GM10847 (cell line): ENCODE measurements around the gene SLC38A10.

Experiments used
- POLR2A ChIP-seq: IDR thresholded peaks from 2 replicates; pipeline ENCODE4 v1.6.1; 2011; ENCODE audit not compliant: insufficient read length; ENCODE audit errors: extremely low read depth

Gene SLC38A10

GRCh38 chr17:81280571-81280970, 14.5 kb downstream of the SLC38A10 start:
- TF ChIP-seq POLR2A = no peak

GRCh38 chr17:81279278-81280275, 15.5 kb downstream of the SLC38A10 start:
- TF ChIP-seq POLR2A = no peak

- TF ChIP-seq POLR2A = no peak
These were observed 16.3 kb downstream of the SLC38A10 start for GRCh38 chr17:81278831-81279230.

- no peak for TF ChIP-seq POLR2A
These were observed 17.0 kb downstream of the SLC38A10 start for GRCh38 chr17:81277946-81278693.

GRCh38 chr17:81277421-81277820, 17.7 kb downstream of the SLC38A10 start:
- TF ChIP-seq POLR2A = no peak

GRCh38 chr17:81276781-81277180, 18.3 kb downstream of the SLC38A10 start:
- TF ChIP-seq POLR2A = no peak

GRCh38 chr17:81274471-81274855, 20.6 kb downstream of the SLC38A10 start:
- TF ChIP-seq POLR2A = no peak

GRCh38 chr17:81273698-81274470, 21.2 kb downstream of the SLC38A10 start:
- TF ChIP-seq POLR2A = no peak

GRCh38 chr17:81272616-81273015, 22.5 kb downstream of the SLC38A10 start:
- no peak for TF ChIP-seq POLR2A

- TF ChIP-seq POLR2A = no peak
These were observed 23.9 kb downstream of the SLC38A10 start for GRCh38 chr17:81271226-81271625.

- no peak for TF ChIP-seq POLR2A
These were observed 24.8 kb downstream of the SLC38A10 start for GRCh38 chr17:81270279-81270678.

- no peak for TF ChIP-seq POLR2A
These were observed 27.6 kb downstream of the SLC38A10 start for GRCh38 chr17:81267390-81268067.

- no peak for TF ChIP-seq POLR2A
These were observed 29.5 kb downstream of the SLC38A10 start for GRCh38 chr17:81265576-81265975.

GRCh38 chr17:81264640-81265039, 30.5 kb downstream of the SLC38A10 start:
- no peak for TF ChIP-seq POLR2A

- no peak for TF ChIP-seq POLR2A
These were observed 31.5 kb downstream of the SLC38A10 start for GRCh38 chr17:81263371-81264181.
